NCI-H2227 treated with DMSO at 0.1 percent for 48 hours (cell line): ENCODE results near the gene TSSK2.
"Not testable (repeated sequence)": the region's sequence is repeated elsewhere in the genome, so short reads cannot be mapped to it uniquely, and the experiment has no call there.

Experiments
- DNase-seq: peaks from one replicate; lab custom pipeline; 2025; lab: John Stamatoyannopoulos, UW

TSSK2 gene

DNA sequence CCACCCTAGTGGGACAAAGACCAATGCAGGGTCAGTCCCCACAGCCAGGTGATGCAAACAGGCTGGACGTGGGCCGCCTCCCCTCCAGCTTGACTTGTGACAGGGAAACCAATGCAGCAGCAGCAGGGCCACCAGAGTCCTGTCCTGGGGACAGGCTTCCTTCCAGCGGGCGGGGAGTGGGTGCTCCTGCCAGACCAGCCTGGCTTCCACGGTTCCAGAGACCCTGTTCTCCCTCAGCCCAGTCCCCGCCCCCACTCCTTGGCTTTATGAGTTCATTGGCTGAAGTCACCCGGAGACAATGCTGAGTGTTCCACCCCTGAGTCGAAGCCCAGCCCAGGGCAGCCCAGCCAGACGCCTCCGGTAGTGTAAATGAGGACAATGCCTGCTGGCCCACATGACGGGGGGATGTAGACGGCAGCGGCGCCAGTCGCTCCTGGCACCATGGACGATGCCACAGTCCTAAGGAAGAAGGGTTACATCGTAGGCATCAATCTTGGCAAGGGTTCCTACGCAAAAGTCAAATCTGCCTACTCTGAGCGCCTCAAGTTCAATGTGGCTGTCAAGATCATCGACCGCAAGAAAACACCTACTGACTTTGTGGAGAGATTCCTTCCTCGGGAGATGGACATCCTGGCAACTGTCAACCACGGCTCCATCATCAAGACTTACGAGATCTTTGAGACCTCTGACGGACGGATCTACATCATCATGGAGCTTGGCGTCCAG, at the start of gene TSSK2:
TSSK2 (plus strand) TSS at position 350 of the 726 bp plus-strand sequence; CDS start at position 442, 92 bp downstream.
- no peak for DNase-seq

DNA sequence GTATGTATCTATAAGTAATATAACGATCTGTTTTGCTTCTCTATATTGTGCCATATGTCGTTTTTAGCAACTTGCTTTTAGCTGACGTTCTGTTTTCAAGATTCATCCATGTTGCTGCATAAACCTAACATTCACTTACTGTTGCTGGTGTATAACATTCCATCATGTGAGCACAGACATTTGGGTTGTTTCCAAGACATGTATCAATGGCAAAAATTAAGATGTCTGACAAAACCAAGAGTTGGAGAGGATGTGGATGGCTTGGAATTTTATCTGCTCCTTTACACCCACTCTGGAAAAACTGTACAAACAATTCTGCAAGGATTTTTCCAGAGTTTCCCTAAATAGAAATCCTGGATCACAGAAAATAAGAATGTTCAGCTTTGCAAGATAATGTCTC, 49.8 kb upstream of the TSSK2 start:
- no peak for DNase-seq

DNA sequence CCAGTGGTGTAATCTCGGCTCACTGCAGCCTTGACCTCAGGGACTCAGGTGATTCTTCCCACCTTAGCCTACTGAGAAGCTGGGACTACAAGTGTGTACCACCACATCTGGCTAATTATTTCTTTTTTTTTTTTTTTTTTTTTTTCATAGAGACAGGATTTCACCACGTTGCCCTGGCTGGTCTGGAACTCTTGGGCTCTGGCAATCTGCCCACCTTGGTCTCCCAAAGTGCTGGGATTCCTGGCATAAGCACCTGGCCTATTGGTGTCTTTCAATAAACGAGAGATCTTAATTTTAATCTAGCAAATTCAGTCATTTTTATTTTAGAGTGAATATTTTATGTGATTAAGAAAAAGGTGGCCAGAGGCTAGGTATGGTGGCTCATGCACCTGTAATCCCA, 49.0 kb upstream of the TSSK2 start:
- no peak for DNase-seq

DNA sequence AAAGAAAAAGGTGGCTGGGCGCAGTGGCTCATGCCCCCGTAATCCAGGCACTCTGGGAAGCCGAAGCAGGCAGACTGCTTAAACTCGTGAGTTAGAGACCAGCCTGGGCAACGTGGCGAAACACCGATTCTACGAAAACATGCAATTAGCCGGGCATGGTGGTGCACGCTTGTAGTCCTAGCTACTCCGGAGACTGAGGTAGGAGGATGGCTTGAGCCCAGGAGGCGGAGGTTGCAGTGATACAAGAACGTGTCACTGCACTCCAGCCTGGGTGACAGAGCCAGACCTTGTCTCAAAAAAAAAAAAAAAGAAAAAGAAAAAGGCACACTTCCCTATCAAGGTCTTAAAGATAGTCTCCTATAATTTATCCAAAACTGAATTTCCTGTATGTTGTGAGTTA, 48.3 kb upstream of the TSSK2 start:
- DNase-seq: no peak

DNA sequence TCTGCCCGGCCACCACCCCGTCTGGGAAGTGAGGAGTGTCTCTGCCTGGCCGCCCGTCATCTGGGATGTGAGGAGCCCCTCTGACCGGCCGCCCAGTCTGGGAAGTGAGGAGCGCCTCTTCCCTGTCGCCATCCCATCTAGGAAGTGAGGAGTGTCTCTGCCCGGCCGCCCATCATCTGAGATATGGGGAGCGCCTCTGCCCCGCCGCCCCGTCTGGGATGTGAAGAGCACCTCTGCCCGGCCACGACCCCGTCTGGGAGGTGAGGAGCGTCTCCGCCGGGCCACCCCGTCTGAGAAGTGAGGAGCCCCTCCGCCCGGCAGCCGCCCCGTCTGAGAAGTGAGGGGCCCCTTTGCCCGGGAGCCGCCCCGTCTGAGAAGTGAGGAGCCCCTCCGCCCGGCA, 47.0 kb upstream of the TSSK2 start:
- not testable (repeated sequence) for DNase-seq

DNA sequence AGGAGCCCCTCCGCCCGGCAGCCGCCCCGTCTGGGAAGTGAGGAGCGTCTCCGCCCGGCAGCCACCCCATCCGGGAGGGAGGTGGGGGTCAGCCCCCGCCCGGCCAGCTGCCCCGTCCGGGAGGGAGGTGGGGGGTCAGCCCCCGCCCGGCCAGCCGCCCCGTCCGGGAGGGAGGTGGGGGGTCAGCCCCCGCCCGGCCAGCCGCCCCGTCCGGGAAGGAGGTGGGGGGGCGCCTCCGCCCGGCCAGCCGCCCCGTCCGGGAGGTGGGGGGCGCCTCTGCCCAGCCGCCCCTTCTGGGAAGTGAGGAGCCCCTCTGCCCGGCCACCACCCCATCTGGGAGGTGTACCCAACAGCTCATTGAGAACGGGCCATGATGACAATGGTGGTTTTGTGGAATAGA, 46.5 kb upstream of the TSSK2 start:
- DNase-seq: not testable (repeated sequence)

DNA sequence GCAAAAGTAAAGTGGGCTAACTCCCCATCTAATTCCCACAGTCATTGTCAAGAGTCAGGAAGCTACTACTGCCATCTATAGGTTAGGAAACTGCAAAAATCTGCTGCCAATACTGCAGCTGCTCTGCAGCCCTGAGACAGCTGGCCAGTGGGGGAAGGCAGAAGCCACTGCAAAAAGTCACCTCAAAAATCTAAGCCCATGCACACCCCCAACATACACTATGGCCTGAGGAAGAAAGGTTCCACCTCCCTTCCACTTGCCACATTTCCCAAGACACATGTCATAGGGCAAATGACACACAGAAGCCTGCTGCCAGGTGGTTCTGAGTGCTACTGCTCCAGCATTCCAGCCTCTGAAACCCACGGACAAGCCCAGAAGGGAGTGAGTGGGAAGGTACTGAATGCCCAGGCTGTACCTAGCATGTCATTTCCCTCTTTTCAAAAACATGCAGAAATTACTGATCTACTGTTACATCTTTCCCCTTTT, 45.8 kb upstream of the TSSK2 start:
- DNase-seq: peak; percentile 43

DNA sequence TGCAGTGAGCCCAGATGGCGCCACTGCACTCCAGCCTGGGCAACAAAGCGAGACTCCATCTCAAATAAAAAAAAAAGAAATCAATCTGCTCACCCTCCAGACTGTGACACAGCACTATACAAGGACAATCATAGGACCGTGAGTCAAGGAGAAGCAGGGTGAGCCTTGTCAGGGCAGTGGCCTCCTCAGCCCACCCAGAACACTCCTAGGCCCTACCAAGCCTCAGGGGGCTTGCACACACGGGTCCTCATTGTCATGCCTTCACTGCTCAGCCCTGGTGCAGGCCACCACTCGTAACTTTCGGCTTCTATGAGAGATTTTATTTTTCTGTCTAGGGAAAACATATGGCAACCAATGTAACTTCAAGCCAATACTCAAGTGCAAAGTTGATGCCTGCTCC, 44.7 kb upstream of the TSSK2 start:
- no peak for DNase-seq

DNA sequence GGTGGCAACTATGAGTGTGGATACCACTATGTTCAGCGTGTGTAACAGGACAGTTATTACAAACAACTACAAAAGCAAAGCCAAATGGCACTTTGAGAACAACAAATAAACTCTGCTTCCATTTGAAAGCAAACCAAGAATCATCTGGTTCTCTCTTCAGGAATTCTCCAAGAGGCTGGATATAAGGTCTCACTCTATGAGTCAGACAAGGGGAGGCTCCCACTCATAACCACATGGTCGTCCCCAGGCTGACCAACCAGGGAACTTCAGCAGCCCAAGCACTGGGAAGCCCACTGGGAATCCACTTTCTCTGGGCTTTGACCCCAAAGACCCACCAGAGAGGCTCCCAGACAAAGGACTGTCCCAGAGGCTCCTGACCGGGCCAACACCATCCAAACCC, 44.2 kb upstream of the TSSK2 start:
- no peak for DNase-seq

DNA sequence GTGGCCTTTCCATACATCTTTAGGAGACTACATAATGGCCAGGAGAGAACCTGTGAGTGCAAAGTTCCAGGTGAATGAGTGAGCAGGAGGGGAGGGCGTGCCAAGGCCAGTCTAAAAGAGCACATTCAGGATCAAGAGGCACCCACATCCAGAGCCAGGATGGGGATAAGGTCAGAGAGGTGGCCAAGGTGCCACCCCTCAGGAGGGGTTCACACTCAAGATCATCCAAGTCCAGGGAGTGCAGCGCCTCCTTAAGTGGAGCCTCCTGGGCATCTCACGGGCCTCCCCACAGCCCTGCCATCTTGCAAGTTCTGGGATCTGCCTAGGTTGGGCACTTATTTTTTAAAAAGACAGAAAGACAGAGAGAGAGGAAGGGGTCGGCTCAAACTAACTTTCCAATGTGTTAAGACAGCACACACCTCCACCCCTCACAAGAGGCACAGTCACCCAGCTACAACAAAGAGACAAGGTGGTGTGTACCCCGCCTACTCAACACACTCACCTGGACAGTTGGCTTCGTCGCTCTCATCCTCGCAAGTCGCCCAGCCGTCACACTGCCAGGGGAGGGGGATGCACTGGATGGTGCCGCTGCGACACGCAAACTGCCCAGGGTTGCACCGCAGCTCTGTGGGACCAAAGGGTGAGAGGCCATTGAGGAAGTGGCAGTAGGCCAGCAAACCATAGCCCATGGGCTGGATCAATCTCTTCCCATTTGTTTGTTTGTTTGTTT, 42.1 kb upstream of the TSSK2 start:
- no peak for DNase-seq

DNA sequence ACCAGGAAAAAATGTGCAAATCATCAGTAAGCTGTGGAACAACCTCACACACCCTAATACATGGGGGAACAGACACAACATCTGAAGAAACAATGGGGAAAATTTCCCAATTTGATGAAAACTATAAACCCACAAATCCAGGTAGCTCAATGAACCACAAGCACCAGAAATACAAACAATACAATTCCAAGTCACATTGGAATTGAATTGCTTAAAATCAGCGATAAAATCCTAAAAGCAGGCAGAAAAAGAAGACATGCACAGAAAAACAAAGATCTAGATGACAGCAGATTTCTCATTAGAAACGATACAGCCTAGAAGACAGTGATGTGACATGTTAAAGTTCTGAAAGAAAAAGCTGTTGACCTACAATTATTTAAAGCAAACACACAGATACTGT, 40.9 kb upstream of the TSSK2 start:
- DNase-seq: no peak

DNA sequence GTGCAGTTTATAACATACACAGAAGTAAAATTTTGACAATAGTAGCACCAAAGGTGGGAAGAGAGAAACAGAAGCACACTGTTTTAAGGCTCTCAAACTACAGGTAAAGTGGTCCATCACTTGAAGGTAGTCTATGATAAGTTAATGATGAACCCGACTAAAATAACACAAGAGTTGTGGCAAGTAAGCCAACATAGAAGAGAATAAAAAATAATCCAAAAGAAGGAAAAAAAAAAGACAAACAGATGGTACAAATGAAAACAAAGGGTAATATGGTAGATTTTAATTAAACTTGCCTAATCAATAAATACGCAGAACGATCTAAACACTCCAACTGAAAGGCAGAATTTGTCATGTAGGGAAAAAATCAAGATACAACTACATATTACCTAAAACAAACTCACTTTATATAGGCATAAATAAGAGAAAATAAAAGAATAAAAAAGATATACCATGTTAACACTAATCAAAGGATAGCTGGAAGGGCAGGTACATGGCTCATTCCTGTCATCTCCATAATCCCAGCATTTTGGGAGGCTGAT, 40.5 kb upstream of the TSSK2 start:
- no peak for DNase-seq

DNA sequence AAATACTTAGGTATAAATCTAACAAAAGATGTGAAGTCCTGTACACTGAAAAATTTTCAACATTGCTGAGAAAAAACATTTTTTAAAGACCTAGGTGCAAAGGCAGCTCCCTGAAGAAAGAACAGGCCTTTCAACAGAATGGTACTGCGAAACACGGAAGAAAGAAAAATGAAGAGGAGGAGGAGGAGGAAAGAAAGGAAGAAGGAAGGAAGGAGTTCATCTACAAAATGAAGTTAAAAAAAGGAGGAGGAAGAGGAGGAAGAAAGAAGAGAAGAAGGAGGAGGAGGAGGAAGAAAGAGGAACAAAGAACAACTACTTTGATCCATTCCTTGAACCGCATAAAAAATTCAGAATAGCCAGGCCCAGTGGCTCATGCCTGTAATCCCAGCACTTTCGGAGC, 38.4 kb upstream of the TSSK2 start:
- no peak for DNase-seq

DNA sequence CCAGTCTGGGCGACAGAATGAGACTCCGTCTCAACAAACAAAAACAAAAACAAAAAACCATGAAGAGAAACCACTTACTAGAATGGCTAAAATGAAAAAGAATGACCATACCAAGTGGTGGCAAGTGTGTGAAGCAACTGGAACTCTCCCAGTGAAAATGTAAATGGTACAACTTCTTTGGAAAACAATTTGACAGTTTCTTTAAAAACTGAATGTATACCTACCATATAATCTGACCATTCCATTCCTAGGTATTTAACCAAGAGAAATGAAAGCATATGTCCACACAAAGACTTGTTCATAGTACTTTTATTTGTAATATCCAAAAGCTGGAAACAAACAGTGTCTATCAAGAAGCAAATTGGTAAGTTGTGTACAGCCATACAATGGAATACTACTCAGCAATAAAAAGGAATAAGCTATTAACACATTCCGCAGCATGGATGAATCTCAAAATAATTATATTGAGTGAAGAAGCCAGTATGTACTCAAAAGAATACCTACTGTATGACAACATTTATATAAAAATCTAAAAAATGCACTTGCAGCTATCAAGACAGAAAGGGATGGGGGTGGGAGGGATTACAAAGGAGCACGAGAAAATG, 36.6 kb upstream of the TSSK2 start:
- DNase-seq: no peak

DNA sequence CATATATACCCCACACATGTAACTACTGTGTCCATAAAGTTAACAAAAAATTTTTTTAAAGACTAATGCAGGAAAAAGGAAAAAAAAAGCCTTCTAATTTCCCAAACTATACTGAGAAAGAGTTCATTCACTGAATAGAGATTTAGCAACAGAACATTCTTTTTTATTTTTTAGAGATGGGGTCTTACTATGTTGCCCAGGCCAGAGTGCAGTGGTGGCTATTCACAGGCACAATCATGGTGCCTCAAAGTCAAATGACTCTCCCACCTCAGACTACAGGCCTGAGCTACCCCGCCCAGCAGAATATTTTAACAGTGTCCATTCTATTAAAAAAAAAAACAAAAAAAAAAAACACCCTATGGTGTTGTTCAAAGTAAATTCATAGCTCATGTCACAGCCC, 34.6 kb upstream of the TSSK2 start:
- no peak for DNase-seq

DNA sequence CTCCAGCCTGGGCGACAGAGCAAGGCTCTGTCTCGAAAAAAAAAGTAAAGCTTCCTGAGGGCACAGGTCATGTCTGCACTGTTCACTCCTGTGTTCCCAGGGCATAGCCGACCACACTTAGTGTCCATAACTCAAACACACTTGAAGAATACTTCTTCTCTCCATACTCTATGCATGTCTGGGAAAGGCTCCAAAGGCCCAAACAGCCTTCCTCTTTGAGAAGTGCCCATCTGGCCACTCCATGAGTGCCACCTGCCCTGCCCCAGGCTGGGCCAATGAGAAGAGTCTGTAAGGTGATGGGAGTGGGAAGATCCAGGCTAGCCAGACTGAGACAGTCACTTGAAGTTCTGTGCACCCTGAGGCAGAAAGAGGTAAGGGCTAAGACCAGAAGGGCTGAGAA, 33.6 kb upstream of the TSSK2 start:
- no peak for DNase-seq

DNA sequence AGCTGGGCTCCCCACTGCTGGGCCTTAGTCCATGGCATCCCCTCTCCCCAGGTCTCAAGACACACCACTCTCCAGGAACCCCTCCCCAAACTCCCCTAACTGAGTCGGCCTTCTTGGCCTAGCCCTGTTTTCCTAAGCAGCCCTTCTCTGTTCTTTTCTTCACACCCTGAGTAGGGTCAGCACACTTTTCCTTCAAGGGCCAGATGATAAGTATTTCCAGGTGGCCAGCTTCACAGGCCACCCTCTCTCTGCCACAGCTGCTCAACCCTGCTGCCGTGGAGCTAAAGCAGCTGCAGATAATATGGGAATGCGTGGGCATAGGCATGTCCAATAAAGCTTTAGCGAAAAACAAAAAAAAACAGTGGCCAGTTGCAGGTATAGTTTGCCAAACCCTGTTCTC, 33.0 kb upstream of the TSSK2 start:
- DNase-seq: no peak

DNA sequence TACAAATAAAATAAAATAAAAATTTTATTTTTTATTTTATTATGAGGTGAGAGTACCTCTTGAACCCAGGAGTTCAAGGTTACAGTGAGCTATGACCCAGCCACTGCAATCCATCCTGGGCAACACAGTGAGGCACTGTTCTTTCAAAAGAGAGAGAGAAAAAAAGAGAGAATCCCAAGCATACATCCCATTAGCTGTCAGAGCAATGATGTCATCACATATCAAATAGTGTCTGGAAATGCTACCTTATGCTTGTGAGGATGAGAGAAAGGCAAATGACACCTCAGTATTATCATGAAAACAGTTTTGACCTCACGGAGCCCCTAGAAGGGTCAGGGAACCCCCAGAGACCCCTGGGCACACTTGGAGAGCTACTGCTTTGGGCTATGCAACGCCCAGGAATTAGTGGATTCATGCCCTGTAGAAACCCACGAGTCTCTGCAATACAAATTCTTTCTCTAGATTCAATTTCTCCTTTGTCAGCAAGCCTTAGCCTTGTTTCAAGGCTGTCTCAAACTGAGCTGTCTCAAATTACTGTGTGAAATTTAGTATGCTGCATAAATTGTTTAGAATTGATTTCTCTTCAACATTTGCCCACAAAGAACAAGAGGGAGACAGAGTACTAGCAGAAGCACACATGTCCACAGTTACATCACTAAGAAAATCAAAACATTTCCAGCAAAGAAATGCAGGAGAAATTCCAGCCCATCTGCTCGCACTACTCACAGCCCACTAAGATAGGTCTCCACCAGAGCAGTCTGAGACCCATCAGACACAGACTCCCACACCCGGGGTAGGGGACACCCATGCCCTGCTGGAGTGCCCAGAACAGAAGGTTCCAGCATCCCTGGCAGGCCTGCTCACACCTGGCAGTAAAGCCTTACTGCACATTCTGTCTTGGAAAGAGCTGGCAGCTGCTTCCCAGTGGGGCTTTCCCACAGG, 27.0 kb upstream of the TSSK2 start:
- no peak for DNase-seq

DNA sequence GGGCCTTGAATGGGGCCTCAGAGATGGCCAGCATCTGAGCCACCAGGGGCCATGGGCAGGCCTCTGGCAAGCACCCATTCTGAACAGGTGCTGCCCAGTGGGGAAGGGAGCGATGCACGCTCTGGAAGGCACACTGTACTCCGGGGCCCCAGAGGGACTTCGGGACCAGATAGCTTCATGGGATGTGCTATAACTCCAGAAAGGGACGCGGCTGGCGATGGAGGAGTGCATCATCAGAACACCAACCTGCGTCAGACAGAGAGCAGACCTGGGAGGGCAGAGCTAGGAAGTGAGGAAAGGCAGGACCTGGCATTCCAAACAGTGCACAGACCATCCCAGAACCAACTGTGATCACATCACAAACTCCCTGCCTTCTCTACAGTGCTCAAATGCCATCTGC, 25.7 kb upstream of the TSSK2 start:
- DNase-seq: no peak

DNA sequence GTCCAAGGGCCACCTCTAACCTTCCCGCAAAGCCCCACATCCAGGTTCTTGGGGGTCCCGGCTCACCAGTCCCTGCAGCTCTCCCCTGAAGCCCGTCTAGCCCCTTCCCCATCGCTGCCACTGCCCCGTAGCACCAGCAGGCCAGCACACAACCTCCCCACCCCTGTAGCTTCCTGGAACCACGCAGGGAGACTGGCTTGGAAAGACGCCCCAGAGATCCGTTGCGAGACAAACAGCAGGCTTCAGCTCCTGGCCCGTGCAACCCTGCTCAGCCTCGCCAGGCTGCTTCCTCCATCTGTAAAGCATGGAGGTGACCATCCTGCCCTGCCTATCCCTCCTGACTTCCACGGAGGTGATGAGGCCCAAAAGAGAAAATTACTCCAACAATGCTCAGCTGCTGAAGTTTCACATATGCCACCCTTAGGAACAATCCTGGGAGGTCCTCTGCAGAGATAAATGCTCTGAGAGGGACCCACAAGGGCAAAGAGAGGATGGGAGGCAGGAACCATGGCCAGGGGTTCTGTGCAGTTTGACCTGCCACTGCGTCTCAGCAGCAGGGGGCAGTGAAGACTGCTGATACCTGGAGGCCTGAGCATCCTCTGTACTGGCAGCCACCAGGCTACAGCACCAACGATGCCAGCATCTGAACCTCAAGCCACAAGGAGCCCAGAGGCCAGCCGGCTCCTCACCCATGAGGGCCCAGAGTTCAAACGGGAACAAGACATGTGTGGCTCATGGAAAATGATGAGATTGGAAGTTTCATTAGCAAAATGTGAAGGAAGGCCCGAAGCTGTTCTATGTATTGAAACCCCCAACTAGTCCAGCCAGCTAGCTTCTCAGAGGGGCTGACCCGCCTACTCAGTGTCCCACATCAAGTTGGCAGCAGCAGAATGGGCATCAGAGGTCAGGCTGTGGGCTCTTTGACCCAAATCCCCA, 25.0 kb upstream of the TSSK2 start:
- DNase-seq: no peak
